H54 (cell line): Measurements from ENCODE around the gene ALOX15B.

Experiments used
- DNase-seq: peaks from one replicate; pipeline ENCODE4 v3.0.0; 2011; ENCODE audit warnings: low spot score, mixed read lengths; ENCODE audit not compliant: insufficient read length
- FAIRE-seq: peaks from 3 replicates; lab custom pipeline; 2011; peaks lifted over from hg19 to GRCh38; lab: Jason Lieb, UNC
- POLR2A ChIP-seq: IDR thresholded peaks from 2 replicates; pipeline ENCODE4 v1.6.1; 2011; ENCODE audit warnings: low read depth, mild to moderate bottlenecking, low read length

ALOX15B gene

GRCh38 chr17:8005967-8006730, 32.7 kb upstream of the ALOX15B start:
- FAIRE-seq = no peak
- TF ChIP-seq POLR2A = no peak
- DNase-seq = no peak

- no peak for FAIRE-seq
- TF ChIP-seq POLR2A = no peak
- no peak for DNase-seq
Measured at GRCh38 chr17:8006836-8007680, 31.8 kb upstream of the ALOX15B start.

- FAIRE-seq (no peak), DNase-seq (no peak)
- TF ChIP-seq POLR2A = no peak
Measured at GRCh38 chr17:8007836-8008235, 31.0 kb upstream of the ALOX15B start.

DNA sequence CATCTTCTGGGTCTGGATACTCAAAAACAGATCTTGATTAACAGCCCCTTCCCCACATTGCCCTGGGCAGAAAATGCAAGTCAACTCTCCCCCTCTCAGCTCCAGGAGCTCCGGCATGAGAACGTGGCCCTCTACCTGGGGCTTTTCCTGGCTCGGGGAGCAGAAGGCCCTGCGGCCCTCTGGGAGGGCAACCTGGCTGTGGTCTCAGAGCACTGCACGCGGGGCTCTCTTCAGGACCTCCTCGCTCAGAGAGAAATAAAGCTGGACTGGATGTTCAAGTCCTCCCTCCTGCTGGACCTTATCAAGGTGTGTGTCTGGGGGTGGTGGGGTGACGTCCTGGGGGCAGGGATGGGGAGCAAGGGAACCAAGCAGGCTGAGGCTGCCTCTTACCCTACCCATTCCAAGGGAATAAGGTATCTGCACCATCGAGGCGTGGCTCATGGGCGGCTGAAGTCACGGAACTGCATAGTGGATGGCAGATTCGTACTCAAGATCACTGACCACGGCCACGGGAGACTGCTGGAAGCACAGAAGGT, 26.7 kb upstream of the ALOX15B start:
- DNase-seq (no peak), FAIRE-seq (no peak)
- no peak for TF ChIP-seq POLR2A

DNA sequence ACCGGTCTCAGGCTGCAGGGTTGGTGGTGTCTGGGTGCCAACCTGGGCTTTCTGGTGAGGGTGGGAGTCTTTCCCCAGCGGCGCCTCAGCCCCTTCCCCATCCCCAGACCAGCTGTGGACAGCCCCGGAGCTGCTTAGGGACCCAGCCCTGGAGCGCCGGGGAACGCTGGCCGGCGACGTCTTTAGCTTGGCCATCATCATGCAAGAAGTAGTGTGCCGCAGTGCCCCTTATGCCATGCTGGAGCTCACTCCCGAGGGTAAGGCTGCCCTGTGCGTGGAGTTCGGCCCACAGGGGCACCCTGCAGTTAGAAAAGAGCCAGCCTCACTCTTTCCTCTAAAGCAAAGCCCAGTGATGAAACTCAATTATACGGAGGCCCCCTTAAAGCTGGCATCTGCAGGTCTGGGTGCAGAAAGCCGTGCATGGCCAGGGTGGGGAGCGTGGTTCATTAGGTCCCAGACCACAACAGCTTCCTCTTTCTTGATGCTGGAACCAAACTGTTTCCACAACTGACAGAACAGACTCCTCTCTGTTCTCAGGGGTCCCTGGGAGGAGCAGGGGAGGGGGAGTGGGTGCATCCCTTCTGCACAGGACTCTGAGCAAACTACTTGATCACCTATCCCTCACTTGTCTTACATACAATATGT, 25.7 kb upstream of the ALOX15B start:
- FAIRE-seq (no peak), DNase-seq (no peak)
- no peak for TF ChIP-seq POLR2A

DNA sequence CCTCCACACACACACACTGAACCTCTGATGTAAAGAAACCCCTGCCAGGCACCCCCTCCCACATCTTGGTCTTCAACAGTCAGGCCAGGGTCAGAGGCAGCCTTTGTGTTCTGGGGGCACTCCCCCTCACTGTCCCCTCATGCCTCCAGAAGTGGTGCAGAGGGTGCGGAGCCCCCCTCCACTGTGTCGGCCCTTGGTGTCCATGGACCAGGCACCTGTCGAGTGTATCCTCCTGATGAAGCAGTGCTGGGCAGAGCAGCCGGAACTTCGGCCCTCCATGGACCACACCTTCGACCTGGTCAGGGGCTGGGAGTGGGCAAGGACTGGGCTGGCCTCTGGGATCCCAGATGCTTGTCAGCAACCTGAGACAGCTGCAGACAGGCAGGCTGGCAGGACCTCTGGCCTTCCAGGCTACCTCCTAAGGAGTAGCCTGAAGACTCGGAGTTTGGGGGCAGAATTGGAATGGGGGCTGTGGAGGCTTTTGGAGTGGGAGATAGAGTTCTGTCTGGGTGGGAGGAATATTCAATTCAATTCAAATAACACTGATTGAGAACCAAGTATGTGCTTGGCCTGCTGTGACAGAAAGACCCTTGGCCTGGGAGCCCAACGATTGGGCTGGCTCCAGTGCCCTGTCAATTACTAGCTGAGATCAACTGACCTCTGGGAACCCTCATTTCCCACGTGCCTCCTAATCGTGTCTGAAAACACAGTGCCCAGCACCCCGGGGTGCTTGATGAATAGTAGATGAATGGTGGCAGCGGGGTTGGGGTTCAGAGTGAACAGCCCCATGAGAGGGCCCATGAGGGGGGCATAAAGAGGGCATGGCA, 24.9 kb upstream of the ALOX15B start:
- TF ChIP-seq POLR2A = no peak
- DNase-seq = no peak
- no peak for FAIRE-seq

GRCh38 chr17:8014558-8014850, 24.4 kb upstream of the ALOX15B start:
- FAIRE-seq (no peak), DNase-seq (no peak)
- TF ChIP-seq POLR2A = no peak

DNA sequence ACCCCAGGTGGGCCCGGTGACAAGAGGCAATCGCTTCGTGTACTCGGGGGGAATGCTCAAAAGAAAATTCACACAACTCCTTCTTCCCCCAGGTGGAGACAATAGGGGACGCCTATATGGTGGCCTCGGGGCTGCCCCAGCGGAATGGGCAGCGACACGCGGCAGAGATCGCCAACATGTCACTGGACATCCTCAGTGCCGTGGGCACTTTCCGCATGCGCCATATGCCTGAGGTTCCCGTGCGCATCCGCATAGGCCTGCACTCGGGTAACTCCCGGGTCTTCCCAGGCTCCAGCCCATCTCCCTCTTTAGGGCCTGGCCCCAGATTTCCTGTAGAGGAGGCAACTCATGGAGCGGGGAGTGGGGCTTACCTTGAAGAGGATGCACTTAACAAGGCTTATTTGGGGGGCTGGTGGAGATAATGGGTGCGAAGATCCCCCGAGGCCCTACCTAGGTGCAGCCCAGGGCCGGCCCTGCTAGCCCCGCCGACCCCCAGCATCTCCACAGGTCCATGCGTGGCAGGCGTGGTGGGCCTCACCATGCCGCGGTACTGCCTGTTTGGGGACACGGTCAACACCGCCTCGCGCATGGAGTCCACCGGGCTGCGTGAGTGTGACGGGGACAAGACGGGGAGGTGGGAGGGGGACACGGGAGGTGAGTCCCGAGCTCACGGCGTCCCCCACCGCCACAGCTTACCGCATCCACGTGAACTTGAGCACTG, 23.5 kb upstream of the ALOX15B start:
- no peak for FAIRE-seq
- no peak for TF ChIP-seq POLR2A

GRCh38 chr17:8015957-8016631, 22.8 kb upstream of the ALOX15B start:
- TF ChIP-seq POLR2A = no peak
- no peak for FAIRE-seq
- no peak for DNase-seq

More for the DNA sequence above, 23.5 kb upstream of the ALOX15B start:
- no peak for DNase-seq

DNA sequence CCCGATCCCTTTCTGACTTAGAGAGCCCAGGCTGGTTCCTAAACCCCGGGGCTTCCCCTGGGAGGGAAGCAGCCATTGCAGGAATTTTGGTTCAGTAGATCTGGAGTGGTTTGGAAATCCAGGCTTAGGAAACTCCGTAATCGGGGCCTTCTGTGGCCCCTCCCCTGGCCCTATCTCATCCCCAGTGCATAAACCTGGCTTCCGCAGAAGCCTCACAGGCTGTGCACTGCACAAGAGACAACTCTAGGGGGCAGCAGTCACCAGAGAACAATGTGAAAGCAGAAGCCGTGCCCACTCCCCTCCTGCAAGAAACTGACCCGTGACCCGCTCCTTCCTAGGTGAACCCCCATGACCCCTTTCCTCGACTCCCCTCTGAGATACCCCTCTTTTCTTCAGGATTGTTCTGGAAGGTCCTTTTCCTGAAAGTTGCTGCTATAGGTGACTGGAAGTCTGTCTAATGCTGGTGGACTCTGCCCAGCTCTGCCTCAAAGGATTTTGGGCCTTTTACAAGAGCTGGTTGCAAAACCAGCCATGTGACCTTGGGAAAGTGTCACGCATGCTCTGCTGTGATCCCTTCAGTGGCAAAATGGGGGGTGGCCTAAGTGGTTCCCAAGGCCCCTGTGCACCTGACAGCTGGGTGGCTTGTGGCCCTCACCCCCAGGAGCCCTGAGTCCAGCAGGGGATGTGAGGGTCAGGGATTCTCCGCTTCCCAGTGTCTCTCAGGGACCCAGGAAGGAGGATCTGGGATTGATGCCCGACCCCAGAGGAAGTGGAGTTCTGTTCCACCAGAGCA, 22.0 kb upstream of the ALOX15B start:
- DNase-seq = no peak
- FAIRE-seq = no peak
- no peak for TF ChIP-seq POLR2A

DNA sequence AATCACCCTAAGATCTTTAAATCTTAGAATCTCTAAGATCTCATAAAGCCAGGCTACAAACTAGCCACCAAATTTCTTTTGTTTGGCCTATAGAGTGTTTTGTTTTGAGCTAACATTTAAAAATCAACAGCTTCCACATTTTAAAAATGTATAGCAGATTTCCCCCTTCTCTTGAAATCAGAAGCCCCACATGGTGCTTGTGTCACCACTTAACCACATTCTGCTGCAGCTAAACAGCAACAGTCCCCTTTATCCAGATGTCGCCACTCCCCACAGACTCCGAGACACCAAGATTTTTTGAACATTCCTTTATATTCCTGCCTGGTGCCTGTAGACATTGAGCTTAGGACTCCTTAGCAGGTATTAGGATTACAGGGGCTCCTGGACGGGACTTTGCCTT, 20.4 kb upstream of the ALOX15B start:
- no peak for FAIRE-seq
- DNase-seq = no peak
- TF ChIP-seq POLR2A = no peak
